Cardiac muscle cell (in vitro differentiated cells and primary cell): ENCODE measurements around the gene NECAB3. TPM values are rescaled to one million over a fixed set of nuclear protein-coding genes. Genes with fewer than 3 reads are reported as not detected.

Experiments used
- DNase-seq, 2 donors: peaks; one replicate each; pipeline versions ENCODE4 v3.0.0 to v3.0.0-alpha.2; 2010 to 2017; ENCODE audit warnings: low read depth in 1 of 2, low spot score in 1 of 2
- H3K27ac ChIP-seq: fragments of 200-600 bp; sonication (generic); 2 replicates; pipeline ENCODE4 v1.5.1; 2016
- H3K27me3 ChIP-seq: fragments of 200-600 bp; sonication (generic); 2 replicates; pipeline ENCODE4 v1.6.0; 2016; ENCODE audit warnings: control low read depth
- H3K36me3 ChIP-seq: fragments of 200-600 bp; sonication (generic); 2 replicates; pipeline ENCODE4 v1.5.1; 2016; ENCODE audit warnings: control low read depth
- H3K4me1 ChIP-seq: fragments of 200-600 bp; sonication (generic); 2 replicates; pipeline ENCODE4 v1.8.1; 2017; ENCODE audit warnings: low read depth, mild to moderate bottlenecking, mixed run types
- H3K4me3 ChIP-seq: fragments of 200-600 bp; sonication (generic); 2 replicates; pipeline ENCODE4 v1.5.1; 2016; ENCODE audit warnings: mild to moderate bottlenecking
- H3K9me3 ChIP-seq: fragments of 200-600 bp; sonication (generic); 2 replicates; pipeline ENCODE4 v1.5.1; 2017; ENCODE audit warnings: low read depth, mild to moderate bottlenecking, control low read depth
- polyA plus RNA-seq: library from polyadenylated mRNA; unstranded; fragments of >200 nt; fragmentation: Nextera tagmentation; extraction: Ambion mirVana; gene quantifications from 2 replicates; pipeline ENCODE4 v1.2.1, GENCODE V29; 2016
- total RNA-seq: library from RNA; depleted of rRNA; stranded (reverse); fragments of >200 nt; gene quantifications from 2 replicates; pipeline ENCODE4 v1.2.3, GENCODE V29; 2016
- TF ChIP-seq, protein P1 (sequence below): IDR thresholded peaks from 2 replicates; pipeline ENCODE4 v1.5.1; 2012; ENCODE audit warnings: low read depth, mild to moderate bottlenecking, low read length

The NECAB3 gene
- total and polyA plus RNA-seq, 2 experiments from 2014 or later: 93.1 to 187 TPM

DNA sequence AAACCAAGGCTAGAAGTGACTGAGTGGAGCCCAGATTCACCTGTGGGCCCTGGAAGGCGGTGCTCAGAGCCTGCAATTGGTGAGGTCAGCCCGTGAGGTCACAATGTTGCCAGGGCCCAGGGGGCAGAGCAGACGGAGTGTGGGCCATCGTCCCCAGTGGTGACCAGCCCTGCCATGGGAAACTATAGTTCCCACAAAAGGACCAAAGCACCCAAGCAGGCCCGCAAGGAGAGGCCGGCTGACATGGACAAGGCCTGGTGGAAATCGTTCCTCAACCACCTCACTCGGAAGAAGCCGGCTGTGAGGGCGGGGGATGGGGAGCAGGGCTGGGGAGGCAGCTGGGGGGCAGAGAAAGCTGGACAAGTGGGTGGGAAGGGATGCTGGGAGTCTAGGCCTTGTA lies 12.1 kb downstream of the NECAB3 start, which contains the start of gene C20orf144:
TSS of gene C20orf144 (plus strand) at position 156 of the 400 bp plus-strand sequence. CDS start at position 175, 19 bp downstream.
- Histone ChIP-seq H3K4me3 (peak within 1 kb of the TSS; percentile 44), H3K27ac (peak within 1 kb of the TSS; percentile 29), H3K4me1 (peaks cover 11% of the 10 kb centered on the region), H3K27me3 (no peaks in the 10 kb centered on the region), H3K9me3 (no peaks in the 10 kb centered on the region), H3K36me3 (peaks cover 18% of the 10 kb centered on the region)
- TF ChIP-seq, protein P1, sequence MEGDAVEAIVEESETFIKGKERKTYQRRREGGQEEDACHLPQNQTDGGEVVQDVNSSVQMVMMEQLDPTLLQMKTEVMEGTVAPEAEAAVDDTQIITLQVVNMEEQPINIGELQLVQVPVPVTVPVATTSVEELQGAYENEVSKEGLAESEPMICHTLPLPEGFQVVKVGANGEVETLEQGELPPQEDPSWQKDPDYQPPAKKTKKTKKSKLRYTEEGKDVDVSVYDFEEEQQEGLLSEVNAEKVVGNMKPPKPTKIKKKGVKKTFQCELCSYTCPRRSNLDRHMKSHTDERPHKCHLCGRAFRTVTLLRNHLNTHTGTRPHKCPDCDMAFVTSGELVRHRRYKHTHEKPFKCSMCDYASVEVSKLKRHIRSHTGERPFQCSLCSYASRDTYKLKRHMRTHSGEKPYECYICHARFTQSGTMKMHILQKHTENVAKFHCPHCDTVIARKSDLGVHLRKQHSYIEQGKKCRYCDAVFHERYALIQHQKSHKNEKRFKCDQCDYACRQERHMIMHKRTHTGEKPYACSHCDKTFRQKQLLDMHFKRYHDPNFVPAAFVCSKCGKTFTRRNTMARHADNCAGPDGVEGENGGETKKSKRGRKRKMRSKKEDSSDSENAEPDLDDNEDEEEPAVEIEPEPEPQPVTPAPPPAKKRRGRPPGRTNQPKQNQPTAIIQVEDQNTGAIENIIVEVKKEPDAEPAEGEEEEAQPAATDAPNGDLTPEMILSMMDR: no peak
- DNase-seq: no peak

- H3K36me3 ChIP-seq: peaks cover 18% of the 10 kb centered on the region
- H3K27ac ChIP-seq: no peak overlapping the region
- no peak overlapping the region for H3K4me3 ChIP-seq
- TF ChIP-seq, protein P1: no peak
- no peaks in the 10 kb centered on the region for H3K9me3 ChIP-seq
- H3K27me3 ChIP-seq: no peaks in the 10 kb centered on the region
- peaks cover 5% of the 10 kb centered on the region for H3K4me1 ChIP-seq
- no peak for DNase-seq
Observed at GRCh38 chr20:33660685-33661058, 13.6 kb downstream of the NECAB3 start.

DNA sequence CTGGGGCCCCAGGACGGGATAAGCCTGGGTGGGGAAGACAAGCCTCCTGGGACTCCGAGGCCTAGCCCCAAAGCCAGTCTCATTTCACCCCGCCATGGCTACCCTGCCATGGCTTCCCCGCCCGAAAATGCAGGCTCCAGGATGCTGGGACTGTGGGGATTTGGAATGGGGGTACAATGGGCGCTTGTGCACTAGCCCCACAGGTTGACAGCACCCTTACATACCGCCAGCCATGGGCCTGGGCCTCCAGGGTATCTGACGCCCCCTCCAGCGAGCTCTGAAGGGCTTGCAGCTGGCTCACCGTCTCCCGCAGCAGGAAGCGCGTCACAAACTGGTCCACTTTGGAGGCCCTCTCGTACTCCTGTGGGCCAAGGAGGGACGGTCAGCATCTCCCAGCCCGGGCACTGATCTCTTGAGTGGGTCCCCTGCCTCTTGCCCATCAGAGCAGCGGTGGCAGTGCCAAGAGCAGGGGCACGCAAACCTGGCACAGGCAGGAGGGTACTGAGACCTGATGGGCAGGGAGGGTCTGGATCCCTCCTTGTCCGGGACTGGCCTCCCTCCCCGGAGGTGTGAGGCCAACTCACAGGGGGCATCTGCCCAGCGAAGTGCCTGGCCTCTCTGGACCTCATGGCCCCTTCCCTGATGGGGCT lies 14.1 kb downstream of the NECAB3 start:
- H3K9me3 ChIP-seq: no peaks in the 10 kb centered on the region
- H3K27ac ChIP-seq: no peak overlapping the region
- H3K4me3 ChIP-seq: no peak overlapping the region
- H3K4me1 ChIP-seq: peaks cover 5% of the 10 kb centered on the region
- no peaks in the 10 kb centered on the region for H3K27me3 ChIP-seq
- peaks cover 18% of the 10 kb centered on the region for H3K36me3 ChIP-seq
- TF ChIP-seq, protein P1: no peak
- no peak for DNase-seq

DNA sequence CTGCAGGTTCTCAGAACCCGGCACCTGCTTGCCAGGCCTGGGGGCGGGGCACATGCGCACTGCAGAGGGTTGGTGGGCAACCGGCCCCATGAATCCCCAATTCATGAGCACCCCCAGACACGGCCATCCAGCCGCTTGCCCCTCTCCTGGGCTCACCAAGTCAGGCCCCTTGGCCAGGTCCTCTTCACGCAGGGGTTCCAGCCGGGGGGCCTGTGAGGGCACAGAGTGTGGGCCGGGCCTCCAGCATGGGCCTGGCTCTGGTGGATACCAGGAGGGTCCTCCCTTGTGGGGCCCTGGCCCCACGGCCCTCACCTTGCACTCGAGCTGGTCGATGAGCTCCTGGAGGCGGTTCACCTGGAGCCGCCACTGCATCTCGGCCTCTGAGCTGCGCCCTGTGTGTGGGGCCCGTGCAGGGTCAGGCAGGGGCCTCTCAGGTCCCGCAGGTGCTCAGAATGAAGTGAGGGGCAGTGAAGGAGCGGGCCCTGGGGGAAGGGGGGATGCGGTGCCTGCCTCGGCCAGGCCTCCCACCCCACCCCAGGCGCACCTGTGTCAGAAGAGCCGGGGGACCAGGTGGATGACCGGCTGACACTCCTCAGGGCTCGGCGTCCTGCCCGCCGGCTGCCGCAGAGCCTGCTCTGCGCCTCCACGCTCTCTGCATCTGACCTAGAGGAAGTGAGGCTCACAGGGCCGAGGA lies 14.7 kb downstream of the NECAB3 start:
- no peaks in the 10 kb centered on the region for H3K27me3 ChIP-seq
- peaks cover 18% of the 10 kb centered on the region for H3K36me3 ChIP-seq
- TF ChIP-seq, protein P1: no peak
- peaks cover 5% of the 10 kb centered on the region for H3K4me1 ChIP-seq
- no peaks in the 10 kb centered on the region for H3K9me3 ChIP-seq
- no peak overlapping the region for H3K27ac ChIP-seq
- DNase-seq: no peak
- no peak overlapping the region for H3K4me3 ChIP-seq

- Histone ChIP-seq H3K4me3 (no peak overlapping the region), H3K27ac (no peak overlapping the region), H3K4me1 (peaks cover 5% of the 10 kb centered on the region), H3K36me3 (peaks cover 18% of the 10 kb centered on the region), H3K27me3 (no peaks in the 10 kb centered on the region), H3K9me3 (no peaks in the 10 kb centered on the region)
- DNase-seq: no peak
- TF ChIP-seq, protein P1: no peak
Observed at GRCh38 chr20:33658929-33659328, 15.3 kb downstream of the NECAB3 start.
